CD4-positive, alpha-beta T cell (primary cell): Measurements from ENCODE around the gene ARNT2. TPM values are rescaled to one million over a fixed set of nuclear protein-coding genes. Genes with fewer than 3 reads are reported as not detected.

Experiments
- ATAC-seq: fragments of 200-7000 bp; cut with Tn5 transposase; one replicate; pipeline ENCODE4 v1.10.0; 2022; ENCODE audit warnings: mild to moderate bottlenecking; ENCODE audit not compliant: poor library complexity
- CTCF ChIA-PET: fragments of 350-600 bp; sonication (Branson Sonifier 250); formaldehyde crosslinking; loops from one replicate; lab custom pipeline; 2021; ENCODE audit warnings: antibody characterized with exemption, inconsistent platforms; lab: Charles Lee
- POLR2A ChIA-PET: fragments of 350-600 bp; sonication (Branson Sonifier 250); formaldehyde crosslinking; loops from one replicate; lab custom pipeline; 2021; ENCODE audit warnings: antibody characterized with exemption, inconsistent platforms; lab: Charles Lee
- DNase-seq, 14 experiments: peaks; one replicate each; pipeline ENCODE4 v3.0.0-alpha.2; 2013 to 2020; ENCODE audit warnings: mixed read lengths in 2 of 14
- H3K27ac ChIP-seq, 2 donors: one replicate each; pipeline versions ENCODE4 v1.5.1 to v1.7.0; 2013; ENCODE audit warnings: low read length in 2 of 2, low read depth in 1 of 2, mild to moderate bottlenecking in 1 of 2
- H3K27me3 ChIP-seq, 2 experiments: 1 replicate in 1 of 2; 2 replicates in 1 of 2; pipeline versions ENCODE4 v1.6.1 to v1.7.0; 2013; ENCODE audit warnings: low read length in 2 of 2, control low read depth in 1 of 2, mild to moderate bottlenecking in 1 of 2, moderate library complexity in 1 of 2; ENCODE audit not compliant: insufficient read depth in 2 of 2, control insufficient read depth in 1 of 2
- H3K36me3 ChIP-seq: one replicate; pipeline ENCODE4 v1.6.1; 2013; ENCODE audit warnings: low read length, control low read depth; ENCODE audit not compliant: insufficient read depth
- H3K4me1 ChIP-seq: one replicate; pipeline ENCODE4 v1.6.1; 2013; ENCODE audit warnings: low read length, control low read depth; ENCODE audit not compliant: insufficient read depth
- H3K4me3 ChIP-seq: one replicate; pipeline ENCODE4 v1.5.1; 2013; ENCODE audit warnings: mild to moderate bottlenecking, low read length, moderate library complexity
- H3K9me3 ChIP-seq, 2 experiments: 1 replicate in 1 of 2; 2 replicates in 1 of 2; pipeline versions ENCODE4 v1.6.1 to v1.7.0; 2013; ENCODE audit warnings: low read length in 2 of 2, mild to moderate bottlenecking in 2 of 2, control low read depth in 1 of 2, moderate library complexity in 1 of 2; ENCODE audit not compliant: control insufficient read depth in 1 of 2, insufficient read depth in 1 of 2
- H3K27ac Mint-ChIP-seq: one replicate; pipeline ENCODE4 v1.8.0; 2020; ENCODE audit warnings: mixed read lengths
- H3K27me3 Mint-ChIP-seq: one replicate; pipeline ENCODE4 v1.8.0; 2021; ENCODE audit warnings: mixed read lengths
- H3K36me3 Mint-ChIP-seq: one replicate; pipeline ENCODE4 v1.8.0; 2021; ENCODE audit warnings: low read depth, mixed read lengths
- H3K4me1 Mint-ChIP-seq: one replicate; pipeline ENCODE4 v1.8.0; 2021; ENCODE audit warnings: low read depth, mixed read lengths
- H3K4me3 Mint-ChIP-seq: one replicate; pipeline ENCODE4 v1.8.0; 2020; ENCODE audit warnings: mild to moderate bottlenecking, mixed read lengths
- H3K9me3 Mint-ChIP-seq: one replicate; pipeline ENCODE4 v1.8.0; 2020; ENCODE audit warnings: mixed read lengths
- CTCF ChIP-seq: fragments of 200-600 bp; IDR thresholded peaks from one replicate; pipeline ENCODE4 v1.8.0; 2022; ENCODE audit warnings: antibody characterized with exemption, mild to moderate bottlenecking
- intact Hi-C, 2 experiments: fragments of 100-400 bp; cut with DNase I in 1 of 2; cut with micrococcal nuclease in 1 of 2; formaldehyde crosslinking; loops; one replicate each; pipeline versions ENCODE4 v1.15.1 to v1.9.0; 2023 to 2025; cut with DNase I, micrococcal nuclease
- total RNA-seq, 174 experiments: library from RNA in 2 of 174; stranded (reverse) in 2 of 174; gene quantifications; one replicate each; pipeline ENCODE4 v1.2.3 and lab custom pipeline; 2021 to 2026

Gene ARNT2
- total RNA-seq, 2 experiments from 2014 or later, result not detected

GRCh38 chr15:80560601-80561400, 156.6 kb downstream of the ARNT2 start:
- Mint-ChIP-seq H3K4me1 (no peaks in the 10 kb centered on the region), H3K27ac (no peak overlapping the region), H3K27me3 (peaks cover 25% of the 10 kb centered on the region), H3K9me3 (no peaks in the 10 kb centered on the region), H3K36me3 (no peaks in the 10 kb centered on the region), H3K4me3 (no peak overlapping the region)
- H3K27me3 ChIP-seq, result peaks cover 0 to 2% of the 10 kb centered on the region in 2 experiments
- ATAC-seq (no peak), DNase-seq (no peak)
- H3K36me3 ChIP-seq, result no peaks in the 10 kb centered on the region
- H3K4me3 ChIP-seq, result no peak overlapping the region
- POLR2A ChIA-PET, result no interaction called here
- CTCF ChIA-PET, result no interaction called here
- intact Hi-C loops, result no loop called here
- no peak overlapping the region for H3K27ac ChIP-seq
- H3K4me1 ChIP-seq, result no peaks in the 10 kb centered on the region
- H3K9me3 ChIP-seq, result no peaks in the 10 kb centered on the region
- TF ChIP-seq CTCF, result no peak

GRCh38 chr15:80561500-80561899, 157.3 kb downstream of the ARNT2 start:
- Mint-ChIP-seq H3K9me3 (no peaks in the 10 kb centered on the region), H3K36me3 (no peaks in the 10 kb centered on the region), H3K4me1 (no peaks in the 10 kb centered on the region), H3K4me3 (no peak overlapping the region), H3K27me3 (peaks cover 29% of the 10 kb centered on the region), H3K27ac (no peak overlapping the region)
- ATAC-seq, result no peak
- Histone ChIP-seq H3K9me3 (no peaks in the 10 kb centered on the region), H3K4me3 (no peak overlapping the region), H3K4me1 (no peaks in the 10 kb centered on the region), H3K36me3 (no peaks in the 10 kb centered on the region), H3K27ac (no peak overlapping the region), H3K27me3 (peaks cover 0 to 7% of the 10 kb centered on the region in 2 experiments)
- TF ChIP-seq CTCF, result no peak
- ChIA-PET POLR2A (no interaction called here), CTCF (no interaction called here)
- intact Hi-C loops, result no loop called here
- no peak for DNase-seq

GRCh38 chr15:80562033-80562432, 157.9 kb downstream of the ARNT2 start:
- Histone ChIP-seq H3K9me3 (no peaks in the 10 kb centered on the region), H3K27ac (no peak overlapping the region), H3K36me3 (no peaks in the 10 kb centered on the region), H3K4me3 (no peak overlapping the region), H3K4me1 (no peaks in the 10 kb centered on the region), H3K27me3 (peaks cover 0 to 9% of the 10 kb centered on the region in 2 experiments)
- no peaks in the 10 kb centered on the region for H3K9me3 Mint-ChIP-seq
- POLR2A ChIA-PET, result no interaction called here
- intact Hi-C loops, result no loop called here
- no peak overlapping the region for H3K27ac Mint-ChIP-seq
- TF ChIP-seq CTCF, result no peak
- no peaks in the 10 kb centered on the region for H3K4me1 Mint-ChIP-seq
- H3K27me3 Mint-ChIP-seq, result peaks cover 32% of the 10 kb centered on the region
- no peak for DNase-seq
- no peaks in the 10 kb centered on the region for H3K36me3 Mint-ChIP-seq
- CTCF ChIA-PET, result no interaction called here
- no peak overlapping the region for H3K4me3 Mint-ChIP-seq
- ATAC-seq, result no peak
